Gastrocnemius medialis (tissue), 4 donors: ENCODE measurements around the gene ASCL3. TPM values are rescaled to one million over a fixed set of nuclear protein-coding genes. Genes with fewer than 3 reads are reported as not detected.
"Not testable (repeated sequence)": the region's sequence is repeated elsewhere in the genome, so short reads cannot be mapped to it uniquely, and the experiment has no call there.

Source experiments
- ATAC-seq, 2 donors: fragments of 150-250 bp; one replicate each; pipeline ENCODE4 v1.9.1; 2016
- DNase-seq, 2 donors: peaks; one replicate each; pipeline ENCODE4 v3.0.0-alpha.2; 2019
- H3K27ac ChIP-seq, 4 donors: fragments of 200-600 bp; sonication (generic); 1 replicate in 1 of 4; 2 replicates in 3 of 4; pipeline ENCODE4 v1.5.1; 2016 to 2018; ENCODE audit warnings: mild to moderate bottlenecking in 2 of 4, moderate library complexity in 1 of 4
- H3K27me3 ChIP-seq, 3 donors: fragments of 200-600 bp; sonication (generic) in 2 of 3; 1 replicate in 1 of 3; 2 replicates in 2 of 3; pipeline versions ENCODE4 v1.5.1 to v1.6.0; 2016 to 2019; ENCODE audit warnings: mild to moderate bottlenecking in 1 of 3, moderate library complexity in 1 of 3
- H3K36me3 ChIP-seq, 2 donors: fragments of 200-600 bp; sonication (generic) in 1 of 2; one replicate each; pipeline ENCODE4 v1.5.1; 2017 to 2018
- H3K4me1 ChIP-seq, 2 donors: fragments of 200-600 bp; sonication (generic) in 1 of 2; one replicate each; pipeline ENCODE4 v1.5.1; 2016 to 2017; ENCODE audit warnings: mild to moderate bottlenecking in 2 of 2
- H3K4me3 ChIP-seq, 4 donors: fragments of 200-600 bp; sonication (generic) in 3 of 4; 1 replicate in 1 of 4; 2 replicates in 3 of 4; pipeline ENCODE4 v1.5.1; 2016 to 2019; ENCODE audit warnings: mild to moderate bottlenecking in 2 of 4
- H3K9me3 ChIP-seq, 3 donors: fragments of 200-600 bp; sonication (generic) in 2 of 3; 1 replicate in 1 of 3; 2 replicates in 2 of 3; pipeline ENCODE4 v1.5.1; 2016 to 2019
- CTCF ChIP-seq, 5 experiments: fragments of 450-650 bp in 3 of 5; fragments of 200-600 bp in 2 of 5; sonication (generic) in 2 of 5; IDR thresholded peaks in 4 of 5; conservative IDR thresholded peaks in 1 of 5; 1 replicate in 4 of 5; 2 replicates in 1 of 5; pipeline ENCODE4 v1.5.1; 2016 to 2019; ENCODE audit warnings: antibody characterized with exemption in 5 of 5, mild to moderate bottlenecking in 3 of 5, moderate library complexity in 3 of 5
- POLR2A ChIP-seq, 2 donors: fragments of 450-650 bp; IDR thresholded peaks; one replicate each; pipeline ENCODE4 v1.6.1; 2017; ENCODE audit warnings: antibody characterized with exemption in 2 of 2, mild to moderate bottlenecking in 2 of 2, moderate library complexity in 2 of 2
- in situ Hi-C, 4 donors: fragments of 200-750 bp; cut with MboI; loops; one replicate each; pipeline versions ENCODE4 v1.15.0 to v1.8.0; 2017; ENCODE audit warnings: low sequenced_read_pairs in 4 of 4
- intact Hi-C: fragments of 100-400 bp; cut with DNase I; formaldehyde crosslinking; loops from one replicate; pipeline ENCODE4 v1.15.1; 2023; ENCODE audit warnings: low total_unique reads
- total RNA-seq, 4 donors: library from RNA; depleted of rRNA; stranded (reverse); fragments of >200 nt; gene quantifications; one replicate each; pipeline versions ENCODE4 v1.1.0 to v1.2.3, GENCODE V29; 2016

Gene ASCL3
- total RNA-seq, 4 donors from 2014 or later: not detected

GRCh38 chr11:8985462-8985861 lies 42.6 kb upstream of the ASCL3 start:
- H3K4me1 ChIP-seq: no peaks in the 10 kb centered on the region
- H3K27me3 ChIP-seq: peaks cover 0 to 2% (median 0%) of the 10 kb centered on the region in 3 donors
- DNase-seq: no peak
- H3K9me3 ChIP-seq: no peaks in the 10 kb centered on the region
- no peaks in the 10 kb centered on the region for H3K36me3 ChIP-seq
- no peak overlapping the region for H3K27ac ChIP-seq
- no peak for TF ChIP-seq POLR2A (IDR thresholded peaks at IDR 0.05)
- TF ChIP-seq CTCF (IDR thresholded peaks at IDR 0.05 in 4 of 5, conservative IDR thresholded peaks at IDR 0.05 in 1 of 5): no peak
- no peak for ATAC-seq
- intact Hi-C loops (no loop called here), in situ Hi-C loops (no loop called here)
- no peak overlapping the region for H3K4me3 ChIP-seq

GRCh38 chr11:8983552-8983951 lies 40.7 kb upstream of the ASCL3 start:
- intact Hi-C loops: no loop called here
- in situ Hi-C loops: no loop called here

GRCh38 chr11:8980485-8980884 lies 37.7 kb upstream of the ASCL3 start:
- Histone ChIP-seq H3K27ac (no peak overlapping the region), H3K36me3 (no peaks in the 10 kb centered on the region)

More at GRCh38 chr11:8983552-8983951, 40.7 kb upstream of the ASCL3 start:
- ATAC-seq: no peak
- H3K27me3 ChIP-seq: peaks cover 0 to 2% (median 0%) of the 10 kb centered on the region in 3 donors
- H3K36me3 ChIP-seq: no peaks in the 10 kb centered on the region
- no peak overlapping the region for H3K27ac ChIP-seq
- H3K4me3 ChIP-seq: no peak overlapping the region
- no peaks in the 10 kb centered on the region for H3K4me1 ChIP-seq
- TF ChIP-seq POLR2A (IDR thresholded peaks at IDR 0.05): no peak
- TF ChIP-seq CTCF (IDR thresholded peaks at IDR 0.05 in 4 of 5, conservative IDR thresholded peaks at IDR 0.05 in 1 of 5): no peak
- no peak for DNase-seq
- H3K9me3 ChIP-seq: no peaks in the 10 kb centered on the region

GRCh38 chr11:8979365-8979764 lies 36.5 kb upstream of the ASCL3 start:
- not testable (repeated sequence) for H3K9me3 ChIP-seq, ATAC-seq

More at GRCh38 chr11:8980485-8980884, 37.7 kb upstream of the ASCL3 start:
- no peak for DNase-seq
- TF ChIP-seq CTCF (IDR thresholded peaks at IDR 0.05 in 4 of 5, conservative IDR thresholded peaks at IDR 0.05 in 1 of 5) (no peak), POLR2A (IDR thresholded peaks at IDR 0.05) (no peak)
- in situ Hi-C loops (no loop called here), intact Hi-C loops (no loop called here)
- no peak for ATAC-seq
- Histone ChIP-seq H3K4me3 (no peak overlapping the region), H3K27me3 (no peaks in the 10 kb centered on the region), H3K9me3 (no peaks in the 10 kb centered on the region), H3K4me1 (no peaks in the 10 kb centered on the region)

GRCh38 chr11:8973121-8973520 lies 30.3 kb upstream of the ASCL3 start:
- Histone ChIP-seq H3K4me1 (no peaks in the 10 kb centered on the region), H3K27me3 (no peaks in the 10 kb centered on the region), H3K9me3 (no peaks in the 10 kb centered on the region), H3K27ac (no peak overlapping the region), H3K36me3 (peaks cover 0 to 6% of the 10 kb centered on the region in 2 donors), H3K4me3 (no peak overlapping the region)
- intact Hi-C loops: no loop called here
- ATAC-seq: no peak
- TF ChIP-seq CTCF (IDR thresholded peaks at IDR 0.05 in 4 of 5, conservative IDR thresholded peaks at IDR 0.05 in 1 of 5) (no peak), POLR2A (IDR thresholded peaks at IDR 0.05) (no peak)
- in situ Hi-C loops: loop anchor here in 1 of 4 donors (25.0 kb wide), 2 partner anchors 286 to 736 kb away; partner anchors contain the start of genes RPL27A and TRIM66
- no peak for DNase-seq

More at GRCh38 chr11:8979365-8979764, 36.5 kb upstream of the ASCL3 start:
- H3K4me1 ChIP-seq, in situ Hi-C loops, H3K27me3 ChIP-seq, DNase-seq, intact Hi-C loops, H3K36me3 ChIP-seq, H3K4me3 ChIP-seq, H3K27ac ChIP-seq: not testable (repeated sequence)
